B cell (primary cell): ENCODE measurements around the gene SEC31B. TPM values are rescaled to one million over a fixed set of nuclear protein-coding genes. Genes with fewer than 3 reads are reported as not detected.

Experiments
- ATAC-seq: fragments of 200-7000 bp; cut with Tn5 transposase; one replicate; pipeline ENCODE4 v1.10.0; 2021; ENCODE audit warnings: low read depth, mild to moderate bottlenecking, moderate number of reproducible peaks, moderate library complexity
- CTCF ChIA-PET: fragments of 350-600 bp; sonication (Branson Sonifier 250); formaldehyde crosslinking; loops from one replicate; lab custom pipeline; 2021; ENCODE audit warnings: antibody characterized with exemption, inconsistent platforms; lab: Charles Lee
- POLR2A ChIA-PET: fragments of 350-600 bp; sonication (Branson Sonifier 250); formaldehyde crosslinking; loops from one replicate; lab custom pipeline; 2021; ENCODE audit warnings: antibody characterized with exemption; lab: Charles Lee
- DNase-seq: peaks from one replicate; pipeline ENCODE4 v3.0.0; 2013
- H2AFZ ChIP-seq: 2 replicates; pipeline ENCODE4 v1.6.1; 2012; ENCODE audit warnings: mild to moderate bottlenecking, low read depth, low read length; ENCODE audit not compliant: insufficient read depth, poor library complexity, severe bottlenecking
- H3K27ac ChIP-seq, 2 donors: 1 replicate in 1 of 2; 2 replicates in 1 of 2; pipeline ENCODE4 v1.5.1; 2012 to 2013; ENCODE audit warnings: low read length in 2 of 2, mild to moderate bottlenecking in 2 of 2, moderate library complexity in 1 of 2
- H3K27me3 ChIP-seq, 4 experiments: fragments of 200-600 bp in 1 of 4; sonication (generic) in 1 of 4; replicated peaks in 1 of 4; 1 replicate in 2 of 4; 2 replicates in 2 of 4; pipeline versions ENCODE4 v1.6.1 to v1.7.0; 2013 to 2016; ENCODE audit warnings: low read length in 3 of 4, mild to moderate bottlenecking in 2 of 4, mixed read lengths in 1 of 4, moderate library complexity in 1 of 4; ENCODE audit not compliant: insufficient read depth in 4 of 4, control insufficient read depth in 3 of 4; ENCODE audit errors: control extremely low read depth in 1 of 4
- H3K36me3 ChIP-seq, 2 experiments: replicated peaks in 1 of 2; 1 replicate in 1 of 2; 2 replicates in 1 of 2; pipeline versions ENCODE4 v1.6.1 to v1.7.1; 2013; ENCODE audit warnings: low read length in 1 of 2; ENCODE audit not compliant: insufficient read depth in 2 of 2, control insufficient read depth in 1 of 2; ENCODE audit errors: control extremely low read depth in 1 of 2, extremely low read depth in 1 of 2
- H3K4me1 ChIP-seq, 2 donors: fragments of 200-600 bp in 1 of 2; sonication (generic) in 1 of 2; 1 replicate in 1 of 2; 2 replicates in 1 of 2; pipeline versions ENCODE4 v1.5.1 to v1.6.1; 2013 to 2017; ENCODE audit warnings: low read length in 2 of 2; ENCODE audit not compliant: control insufficient read depth in 2 of 2, insufficient read depth in 2 of 2
- H3K4me2 ChIP-seq: replicated peaks from 2 replicates; pipeline ENCODE3; 2012; ENCODE audit warnings: mild to moderate bottlenecking, low read depth, low read length; ENCODE audit not compliant: poor library complexity, severe bottlenecking
- H3K4me3 ChIP-seq, 5 experiments: fragments of 200-600 bp in 1 of 5; sonication (generic) in 1 of 5; 1 replicate in 3 of 5; 2 replicates in 2 of 5; pipeline versions ENCODE4 v1.5.1 to v1.7.0; 2011 to 2016; ENCODE audit warnings: low read length in 4 of 5, mild to moderate bottlenecking in 4 of 5, low read depth in 2 of 5, control low read depth in 1 of 5, moderate library complexity in 1 of 5; ENCODE audit not compliant: insufficient read depth in 1 of 5; ENCODE audit errors: control extremely low read depth in 1 of 5, extremely low read depth in 1 of 5
- H3K79me2 ChIP-seq: fragments of 200-600 bp; sonication (generic); one replicate; pipeline ENCODE4 v1.6.0; 2016; ENCODE audit warnings: low read length; ENCODE audit not compliant: control insufficient read depth, insufficient read depth
- H3K9ac ChIP-seq: fragments of 200-600 bp; sonication (generic); 2 replicates; pipeline ENCODE4 v1.6.1; 2017; ENCODE audit warnings: mild to moderate bottlenecking, low read length, moderate library complexity
- H3K9me3 ChIP-seq, 3 donors: one replicate each; pipeline versions ENCODE4 v1.6.1 to v1.7.1; 2013; ENCODE audit warnings: low read length in 2 of 3; ENCODE audit not compliant: control insufficient read depth in 2 of 3, insufficient read depth in 1 of 3; ENCODE audit errors: control extremely low read depth in 1 of 3
- H4K20me1 ChIP-seq: 2 replicates; pipeline ENCODE4 v1.6.0; 2012; ENCODE audit warnings: mild to moderate bottlenecking, low read length; ENCODE audit not compliant: insufficient read depth, control insufficient read depth, poor library complexity, severe bottlenecking
- H3K27ac Mint-ChIP-seq: one replicate; pipeline ENCODE4 v1.8.0; 2021; ENCODE audit warnings: mixed read lengths
- H3K27me3 Mint-ChIP-seq: one replicate; pipeline ENCODE4 v1.8.0; 2021; ENCODE audit warnings: mixed read lengths
- H3K4me1 Mint-ChIP-seq: one replicate; pipeline ENCODE4 v1.8.0; 2021; ENCODE audit warnings: mixed read lengths
- H3K4me3 Mint-ChIP-seq: one replicate; pipeline ENCODE4 v1.8.0; 2021; ENCODE audit warnings: mixed read lengths
- H3K9me3 Mint-ChIP-seq: one replicate; pipeline ENCODE4 v1.8.0; 2022; ENCODE audit warnings: mixed read lengths; ENCODE audit not compliant: insufficient read depth
- EZH2 ChIP-seq: IDR thresholded peaks from 2 replicates; pipeline ENCODE4 v1.6.1; 2012; ENCODE audit warnings: borderline replicate concordance, low read depth, mild to moderate bottlenecking, moderate library complexity, low read length; ENCODE audit not compliant: insufficient read depth, poor library complexity, severe bottlenecking
- WGBS: methylation state at CpG from one replicate; pipeline ENCODE4 v1.1.5; 2013; ENCODE audit warnings: missing lambda C conversion rate; ENCODE audit not compliant: insufficient coverage; 5-methylcytosine and 5-hydroxymethylcytosine counted together
- intact Hi-C: fragments of 100-400 bp; cut with micrococcal nuclease; formaldehyde crosslinking; loops from one replicate; pipeline ENCODE4 v1.10.0; 2022
- polyA plus RNA-seq: library from polyadenylated mRNA; depleted of rRNA; stranded (reverse); fragments of >200 nt; gene quantifications from 2 replicates; pipeline ENCODE4 v1.2.3, GENCODE V29; 2012
- total RNA-seq, 2 donors: library from RNA; stranded (reverse); fragments of 120-200 nt in 1 of 2; gene quantifications; 1 replicate in 1 of 2; 2 replicates in 1 of 2; pipeline versions ENCODE4 v1.2.3 to v1.2.4, GENCODE V29; 2013 to 2022
- TF ChIP-seq, protein P1 (sequence below): fragments of 200-600 bp; IDR thresholded peaks from one replicate; pipeline ENCODE4 v1.8.0; 2022; ENCODE audit warnings: antibody characterized with exemption, mild to moderate bottlenecking

SEC31B gene
- total and polyA plus RNA-seq, 2 donors (not counting 1 experiment from before 2014, with no cell fraction given) = 36.3 to 45.7 TPM

DNA sequence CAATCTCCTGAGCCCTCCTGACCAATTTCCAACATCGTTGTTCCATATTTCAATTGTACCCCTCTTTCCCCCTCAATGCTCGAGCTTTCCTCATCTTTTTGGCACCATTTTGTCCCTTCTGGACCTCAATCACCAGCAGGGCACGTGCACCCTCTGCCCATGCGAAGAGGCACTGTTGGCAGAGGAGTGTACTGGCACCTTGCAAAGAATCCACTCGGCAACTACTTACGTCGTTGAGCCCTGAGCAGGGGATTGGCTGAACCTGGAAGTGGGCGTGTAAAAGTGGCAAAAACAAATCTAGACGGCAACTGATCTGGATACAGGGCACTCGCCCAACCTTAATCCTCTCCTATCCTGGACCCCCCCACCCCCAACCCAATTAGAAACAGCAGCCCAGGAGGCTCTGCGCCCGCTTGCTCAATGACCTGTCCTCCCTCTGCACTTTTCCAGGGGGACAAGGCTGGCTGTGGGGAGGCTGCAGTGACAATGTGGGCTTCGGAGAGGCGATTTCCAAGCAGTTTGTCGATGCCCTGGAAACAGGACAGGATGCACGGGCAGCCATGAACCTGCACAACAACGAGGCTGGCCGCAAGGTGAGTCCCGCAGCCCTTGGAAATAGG lies 38.1 kb downstream of the SEC31B start:
- peak overlapping the region; percentile 85 for H3K4me3 Mint-ChIP-seq
- H4K20me1 ChIP-seq = no peaks in the 10 kb centered on the region
- POLR2A ChIA-PET = no interaction called here
- CTCF ChIA-PET = interaction anchor here (0.6 to 2.8 kb wide), 9 partner anchors 12 to 178 kb away, joined by 3 to 16 read pairs (median 4); no protein-coding TSS in a partner anchor
- TF ChIP-seq, protein P1, sequence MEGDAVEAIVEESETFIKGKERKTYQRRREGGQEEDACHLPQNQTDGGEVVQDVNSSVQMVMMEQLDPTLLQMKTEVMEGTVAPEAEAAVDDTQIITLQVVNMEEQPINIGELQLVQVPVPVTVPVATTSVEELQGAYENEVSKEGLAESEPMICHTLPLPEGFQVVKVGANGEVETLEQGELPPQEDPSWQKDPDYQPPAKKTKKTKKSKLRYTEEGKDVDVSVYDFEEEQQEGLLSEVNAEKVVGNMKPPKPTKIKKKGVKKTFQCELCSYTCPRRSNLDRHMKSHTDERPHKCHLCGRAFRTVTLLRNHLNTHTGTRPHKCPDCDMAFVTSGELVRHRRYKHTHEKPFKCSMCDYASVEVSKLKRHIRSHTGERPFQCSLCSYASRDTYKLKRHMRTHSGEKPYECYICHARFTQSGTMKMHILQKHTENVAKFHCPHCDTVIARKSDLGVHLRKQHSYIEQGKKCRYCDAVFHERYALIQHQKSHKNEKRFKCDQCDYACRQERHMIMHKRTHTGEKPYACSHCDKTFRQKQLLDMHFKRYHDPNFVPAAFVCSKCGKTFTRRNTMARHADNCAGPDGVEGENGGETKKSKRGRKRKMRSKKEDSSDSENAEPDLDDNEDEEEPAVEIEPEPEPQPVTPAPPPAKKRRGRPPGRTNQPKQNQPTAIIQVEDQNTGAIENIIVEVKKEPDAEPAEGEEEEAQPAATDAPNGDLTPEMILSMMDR = no peak
- TF ChIP-seq EZH2 = no peak
- H3K4me3 ChIP-seq = peak overlapping the region; percentile 57 to 81 (median 64)
- H3K4me2 ChIP-seq = peak overlapping the region; percentile 95
- H3K9me3 ChIP-seq = no peaks in the 10 kb centered on the region
- ATAC-seq = peak; percentile 99
- no peak overlapping the region for H3K27ac Mint-ChIP-seq
- H3K36me3 ChIP-seq = no peaks in the 10 kb centered on the region
- WGBS = 3% methylated on average over 16 of the region's 19 CpGs
- H3K4me1 Mint-ChIP-seq = peaks cover 14% of the 10 kb centered on the region
- no peak overlapping the region for H3K27ac ChIP-seq
- peak overlapping the region; percentile 83 for H2AFZ ChIP-seq
- H3K4me1 ChIP-seq = peaks cover 7 to 20% of the 10 kb centered on the region in 2 donors
- peak overlapping the region; percentile 68 for H3K9ac ChIP-seq
- H3K27me3 ChIP-seq = peaks cover 0 to 32% (median 20%) of the 10 kb centered on the region in 4 experiments
- H3K9me3 Mint-ChIP-seq = no peaks in the 10 kb centered on the region
- DNase-seq = peak; percentile 95
- no peaks in the 10 kb centered on the region for H3K79me2 ChIP-seq
- intact Hi-C loops = loop anchor here (1.0 to 5.0 kb wide), 4 partner anchors 36 to 134 kb away; partner anchors contain the start of genes HIF1AN, SCD and SEC31B
- H3K27me3 Mint-ChIP-seq = peaks cover 31% of the 10 kb centered on the region

DNA sequence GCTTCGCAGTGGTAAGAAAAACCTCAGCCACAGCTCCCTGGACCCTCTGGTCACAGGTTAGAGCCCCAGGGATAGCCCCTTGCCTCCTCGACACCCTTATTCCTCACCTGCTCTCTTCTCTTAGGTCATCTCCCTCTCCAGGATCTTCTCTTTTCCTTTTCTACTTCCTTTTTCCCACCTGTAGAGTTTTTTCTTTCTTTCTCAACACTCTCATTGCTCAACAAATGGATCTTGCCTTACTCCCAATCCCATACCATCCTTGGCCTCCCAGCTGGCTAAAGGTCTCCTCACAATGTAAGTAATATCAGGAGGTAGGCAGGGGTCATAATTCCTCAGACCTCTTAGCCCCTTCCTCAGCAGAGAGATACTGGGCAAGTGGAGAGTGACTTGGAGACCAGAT lies 39.7 kb downstream of the SEC31B start:
- H3K27ac ChIP-seq = no peak overlapping the region
- ATAC-seq (no peak), DNase-seq (no peak)
- no peaks in the 10 kb centered on the region for H3K79me2 ChIP-seq
- H3K9me3 Mint-ChIP-seq = no peaks in the 10 kb centered on the region
- peaks cover 7 to 20% of the 10 kb centered on the region in 2 donors for H3K4me1 ChIP-seq
- POLR2A ChIA-PET = no interaction called here
- no peak overlapping the region for H3K4me3 ChIP-seq
- no peak overlapping the region for H3K4me3 Mint-ChIP-seq
- no peaks in the 10 kb centered on the region for H3K36me3 ChIP-seq
- CTCF ChIA-PET = interaction anchor here (0.9 to 1.6 kb wide), 3 partner anchors 38 to 433 kb away, joined by 3 to 4 read pairs (median 3); partner anchors contain the start of gene SLF2
- H3K9me3 ChIP-seq = no peaks in the 10 kb centered on the region
- no peak overlapping the region for H3K4me2 ChIP-seq
- no peaks in the 10 kb centered on the region for H4K20me1 ChIP-seq
- intact Hi-C loops = loop anchor here (5.0 kb wide), 3 partner anchors 37 to 108 kb away; partner anchors contain the start of genes HIF1AN and SEC31B
- H3K4me1 Mint-ChIP-seq = peaks cover 14% of the 10 kb centered on the region
- H3K27me3 ChIP-seq = peaks cover 0 to 32% (median 20%) of the 10 kb centered on the region in 4 experiments
- no peak for TF ChIP-seq EZH2
- TF ChIP-seq, protein P1 = no peak
- H2AFZ ChIP-seq = no peak overlapping the region
- 80% methylated on average over 2 of the region's 2 CpGs for WGBS
- H3K27ac Mint-ChIP-seq = no peak overlapping the region
- H3K27me3 Mint-ChIP-seq = peaks cover 31% of the 10 kb centered on the region
- H3K9ac ChIP-seq = no peak overlapping the region
